ENCODE data around the gene CDC25B. TPM values are rescaled to one million over a fixed set of nuclear protein-coding genes. Genes with fewer than 3 reads are reported as not detected.

Gene CDC25B
- total and polyA plus RNA-seq, 2 of the 13 experiments (the other 11 are each of a cell fraction or from before 2014, with no cell fraction given) = 14.5 to 19.4 TPM

GRCh38 chr20:3755814-3756480 is 40.2 kb upstream of the CDC25B start:
- in situ Hi-C loops (cut with HindIII; ENCODE audit: extremely low pct_ligation_motif_present, low pct_unique_long_range_greater_than_20kb) = no loop called here
- 86% methylated on average over 4 of the region's 5 CpGs for whole genome bisulfite sequencing (ENCODE audit: low lambda C conversion rate)

More at GRCh38 chr20:3755814-3756480, 40.2 kb upstream of the CDC25B start:
- Histone ChIP-seq H3K79me2 (ENCODE audit: insufficient read depth, low read length) (peaks cover 2% of the 10 kb centered on the region), H3K9ac (ENCODE audit: insufficient read depth, low read depth, low read length) (no peak overlapping the region), H3K27ac (ENCODE audit: extremely low read length, insufficient read depth, low read length) (no peak overlapping the region), H3K4me1 (ENCODE audit: insufficient read depth, low read length) (no peaks in the 10 kb centered on the region), H3K36me3 (replicated peaks in 1 of 2; ENCODE audit: control insufficient read depth in 1 of 2, insufficient read depth in 2 of 2, low read length in 2 of 2) (peaks cover 34 to 37% of the 10 kb centered on the region in 2 experiments; a peak in 4 of 5 replicates), H3K4me3 (replicated peaks in 1 of 3; ENCODE audit: insufficient read depth in 1 of 3, low read depth in 2 of 3, low read length in 3 of 3) (no peak overlapping the region), H3K9me3 (ENCODE audit: low read length) (no peaks in the 10 kb centered on the region), H3K27me3 (ENCODE audit: control insufficient read depth in 1 of 2, insufficient read depth in 2 of 2, low read length in 2 of 2) (no peaks in the 10 kb centered on the region), H4K20me1 (ENCODE audit: insufficient read depth, low read length) (no peaks in the 10 kb centered on the region), H3K4me2 (ENCODE audit: low read depth, low read length) (no peak overlapping the region), H2AFZ (ENCODE audit: low read length) (no peak overlapping the region)
- TF ChIP-seq MAFK (conservative IDR thresholded peaks at IDR 0.05 in 1 of 2, IDR thresholded peaks at IDR 0.05 in 1 of 2; ENCODE audit: low read length in 2 of 2) = peak; percentile 17 to 19; a peak in 1 of 4 replicates
- TF ChIP-seq HNF4A (CRISPR knock-in tag; IDR thresholded peaks at IDR 0.05) = peak; percentile 34; the same call in 1 of the 2 replicates
- no peak for TF ChIP-seq PREB (CRISPR knock-in tag; IDR thresholded peaks at IDR 0.05)
- TF ChIP-seq ZFP37 (CRISPR knock-in tag; IDR thresholded peaks at IDR 0.05; ENCODE audit: borderline replicate concordance) = no peak
- TF ChIP-seq, protein P1, sequence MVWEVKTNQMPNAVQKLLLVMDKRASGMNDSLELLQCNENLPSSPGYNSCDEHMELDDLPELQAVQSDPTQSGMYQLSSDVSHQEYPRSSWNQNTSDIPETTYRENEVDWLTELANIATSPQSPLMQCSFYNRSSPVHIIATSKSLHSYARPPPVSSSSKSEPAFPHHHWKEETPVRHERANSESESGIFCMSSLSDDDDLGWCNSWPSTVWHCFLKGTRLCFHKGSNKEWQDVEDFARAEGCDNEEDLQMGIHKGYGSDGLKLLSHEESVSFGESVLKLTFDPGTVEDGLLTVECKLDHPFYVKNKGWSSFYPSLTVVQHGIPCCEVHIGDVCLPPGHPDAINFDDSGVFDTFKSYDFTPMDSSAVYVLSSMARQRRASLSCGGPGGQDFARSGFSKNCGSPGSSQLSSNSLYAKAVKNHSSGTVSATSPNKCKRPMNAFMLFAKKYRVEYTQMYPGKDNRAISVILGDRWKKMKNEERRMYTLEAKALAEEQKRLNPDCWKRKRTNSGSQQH (CRISPR knock-in tag; IDR thresholded peaks at IDR 0.05; ENCODE audit: low read depth) = no peak
- BruUV-seq (replicated peaks) = no TSS peak
- intact Hi-C loops (cut with micrococcal nuclease; ENCODE audit: unreplicated experiment) = no loop called here
- ATAC-seq (no peak), DNase-seq (ENCODE audit: low spot score) (no peak), FAIRE-seq (no peak)
- ChIA-PET POLR2A (interaction anchor here (3.9 kb wide), 1 partner anchor 12 kb away, joined by 21 read pairs; the partner anchor contains the start of gene ADISSP), CTCF (ENCODE audit: low intra/inter-chr PET ratio, low total read pairs) (no interaction called here)

Data from HepG2 (cell line).